SK-N-SH (cell line): ENCODE measurements around the gene LRRC42. TPM values are rescaled to one million over a fixed set of nuclear protein-coding genes. Genes with fewer than 3 reads are reported as not detected.

Source experiments
- CTCF ChIA-PET: fragments of 300-600, 350-600 bp; formaldehyde crosslinking; extraction: SDS; loops from one replicate; lab custom pipeline; 2021; lab: Yijun Ruan, JAX
- POLR2A ChIA-PET: fragments of 350-600 bp; sonication (Branson Sonifier 250); formaldehyde crosslinking; extraction: SDS; loops from one replicate; lab custom pipeline; 2020; ENCODE audit warnings: antibody characterized with exemption, inconsistent platforms; lab: Yijun Ruan, JAX
- DNase-seq: peaks from one replicate; pipeline ENCODE4 v3.0.0; 2012
- H2AFZ ChIP-seq: fragments of 200-600 bp; sonication (generic); 2 replicates; pipeline ENCODE4 v1.8.1; 2016; ENCODE audit warnings: antibody characterized with exemption, mild to moderate bottlenecking, low read depth
- H3F3A ChIP-seq: fragments of 200-600 bp; sonication (generic); replicated peaks from 2 replicates; pipeline ENCODE3; 2016; ENCODE audit warnings: antibody characterized with exemption, mild to moderate bottlenecking; ENCODE audit not compliant: insufficient read depth
- H3K27ac ChIP-seq, 2 experiments: fragments of 200-500 bp in 1 of 2; fragments of 200-600 bp in 1 of 2; sonication (Bioruptor generic) in 1 of 2; sonication (generic), shearing (Covaris generic) in 1 of 2; 2 replicates each; pipeline versions ENCODE4 v1.5.1 to v1.6.1; 2014 to 2016; ENCODE audit warnings: low read depth in 2 of 2, inconsistent platforms in 1 of 2, low read length in 1 of 2, mild to moderate bottlenecking in 1 of 2, mixed read lengths in 1 of 2
- H3K27me3 ChIP-seq: fragments of 200-600 bp; sonication (generic), shearing (Covaris generic); 2 replicates; pipeline ENCODE4 v1.6.1; 2016; ENCODE audit warnings: mixed run types; ENCODE audit not compliant: insufficient read depth
- H3K36me3 ChIP-seq, 2 experiments: fragments of 200-500 bp in 1 of 2; fragments of 200-600 bp in 1 of 2; sonication (Bioruptor generic) in 1 of 2; sonication (generic) in 1 of 2; replicated peaks in 1 of 2; 2 replicates each; pipeline versions ENCODE3 to v1.5.1; 2014 to 2016; ENCODE audit warnings: low read length in 1 of 2, mild to moderate bottlenecking in 1 of 2; ENCODE audit not compliant: insufficient read depth in 2 of 2, control insufficient read depth in 1 of 2
- H3K4me1 ChIP-seq, 2 experiments: fragments of 200-500 bp in 1 of 2; fragments of 200-600 bp in 1 of 2; sonication (Bioruptor generic) in 1 of 2; sonication (generic), shearing (Covaris generic) in 1 of 2; 2 replicates each; pipeline versions ENCODE4 v1.5.1 to v1.6.1; 2014 to 2016; ENCODE audit warnings: low read depth in 1 of 2, low read length in 1 of 2, mixed run types in 1 of 2; ENCODE audit not compliant: insufficient read depth in 2 of 2, control insufficient read depth in 1 of 2
- H3K4me2 ChIP-seq: fragments of 200-600 bp; sonication (generic), shearing (Covaris generic); 2 replicates; pipeline ENCODE4 v1.6.1; 2017; ENCODE audit warnings: mixed run types
- H3K4me3 ChIP-seq, 2 experiments: fragments of 200-500 bp in 1 of 2; fragments of 200-600 bp in 1 of 2; sonication (Bioruptor generic) in 1 of 2; sonication (generic), shearing (Covaris generic) in 1 of 2; 2 replicates each; pipeline versions ENCODE4 v1.5.1 to v1.8.1; 2014 to 2016; ENCODE audit warnings: low read depth in 2 of 2, inconsistent platforms in 1 of 2, low read length in 1 of 2, mild to moderate bottlenecking in 1 of 2, mixed read lengths in 1 of 2, moderate library complexity in 1 of 2
- H3K79me2 ChIP-seq: fragments of 200-600 bp; sonication (generic); 2 replicates; pipeline ENCODE4 v1.8.1; 2017; ENCODE audit warnings: mild to moderate bottlenecking; ENCODE audit not compliant: insufficient read depth
- H3K9ac ChIP-seq: fragments of 200-600 bp; sonication (generic); 2 replicates; pipeline ENCODE4 v1.6.1; 2017; ENCODE audit warnings: mixed run types
- H3K9me2 ChIP-seq: fragments of 200-600 bp; sonication (generic); 2 replicates; pipeline ENCODE4 v1.6.1; 2017; ENCODE audit warnings: mixed run types
- H3K9me3 ChIP-seq: fragments of 200-600 bp; sonication (generic); 2 replicates; pipeline ENCODE4 v1.6.1; 2017; ENCODE audit warnings: mixed run types, mild to moderate bottlenecking, moderate library complexity
- H4K20me1 ChIP-seq: fragments of 200-600 bp; sonication (generic); 2 replicates; pipeline ENCODE4 v1.6.1; 2017; ENCODE audit warnings: mild to moderate bottlenecking, mixed run types; ENCODE audit not compliant: insufficient read depth
- CTCF ChIP-seq: fragments of 200-600 bp; sonication (generic); IDR thresholded peaks from 2 replicates; pipeline ENCODE4 v1.6.1; 2017; ENCODE audit warnings: antibody characterized with exemption, mild to moderate bottlenecking, moderate library complexity
- EZH2phosphoT487 ChIP-seq: fragments of 200-600 bp; sonication (generic); IDR thresholded peaks from 2 replicates; pipeline ENCODE4 v1.6.1; 2017; ENCODE audit warnings: low read depth, mixed run types, mild to moderate bottlenecking, antibody characterized with exemption, moderate library complexity, borderline replicate concordance
- FOXJ3 ChIP-seq: sonication (generic); formaldehyde crosslinking; IDR thresholded peaks from 2 replicates; pipeline ENCODE4 v1.5.1; 2020; ENCODE audit warnings: mild to moderate bottlenecking, missing genetic modification reagents
- JUND ChIP-seq: IDR thresholded peaks from 2 replicates; pipeline ENCODE4 v1.4.0; 2012
- NRF1 ChIP-seq: IDR thresholded peaks from 2 replicates; pipeline ENCODE4 v1.6.1; 2012; ENCODE audit warnings: low read depth, mild to moderate bottlenecking, low read length
- PBX3 ChIP-seq: IDR thresholded peaks from 2 replicates; pipeline ENCODE4; 2012
- REST ChIP-seq: IDR thresholded peaks from 2 replicates; pipeline ENCODE4 v1.6.1; 2012; ENCODE audit warnings: mild to moderate bottlenecking, low read depth, low read length, moderate library complexity
- SMC3 ChIP-seq: IDR thresholded peaks from 2 replicates; pipeline ENCODE4 v1.6.1; 2012; ENCODE audit warnings: low read depth, low read length, improper control_type of control experiment
- TCF12 ChIP-seq: IDR thresholded peaks from 2 replicates; pipeline ENCODE4 v1.4.0; 2012
- TEAD4 ChIP-seq: IDR thresholded peaks from 2 replicates; pipeline ENCODE4 v1.4.0; 2012; ENCODE audit warnings: mild to moderate bottlenecking, borderline replicate concordance; ENCODE audit not compliant: insufficient read depth
- YY1 ChIP-seq: IDR thresholded peaks from 2 replicates; pipeline ENCODE4 v1.4.0; 2012; ENCODE audit warnings: low read depth, mild to moderate bottlenecking
- ZBTB33 ChIP-seq: IDR thresholded peaks from 2 replicates; pipeline ENCODE4 v1.4.0; 2012; ENCODE audit warnings: low read depth, borderline replicate concordance
- WGBS: methylation state at CpG from one replicate; pipeline ENCODE4 v1.1.6; 2017; ENCODE audit warnings: low lambda C conversion rate; 5-methylcytosine and 5-hydroxymethylcytosine counted together
- polyA plus RNA-seq, 3 experiments: library from polyadenylated mRNA; depleted of rRNA; stranded (reverse); fragments of >200 nt; gene quantifications; 2 replicates each; pipeline ENCODE4 v1.2.3, GENCODE V29; 2012

Gene LRRC42
- polyA plus RNA-seq, 1 of the 3 experiments (the other 2 are of a cell fraction), result 35.0 TPM

GRCh38 chr1:53945183-53945432 lies 1.0 kb upstream of the LRRC42 start:
- peak overlapping the region; percentile 75 for H3K4me2 ChIP-seq
- POLR2A ChIA-PET, result interaction anchor here (0.9 to 1.6 kb wide), 6 partner anchors 9 to 107 kb away, joined by 3 to 5 read pairs (median 4); partner anchors contain the start of gene TMEM59
- CTCF ChIA-PET, result interaction anchor here (0.7 to 11.2 kb wide), 4 partner anchors 50 to 104 kb away, joined by 3 to 100 read pairs (median 3); no protein-coding TSS in a partner anchor
- TF ChIP-seq JUND (no peak), YY1 (no peak), NRF1 (no peak), ZBTB33 (no peak), SMC3 (no peak), REST (no peak)
- H3K4me1 ChIP-seq, result peaks cover 11 to 28% of the 10 kb centered on the region in 2 experiments; a peak in 2 of 4 replicates
- no peaks in the 10 kb centered on the region for H3K9me2 ChIP-seq
- no peaks in the 10 kb centered on the region for H3K9me3 ChIP-seq
- H4K20me1 ChIP-seq, result peaks cover 12% of the 10 kb centered on the region
- peak overlapping the region; percentile 72 to 95 for H3K4me3 ChIP-seq
- H3K9ac ChIP-seq, result peak overlapping the region; percentile 83
- H3F3A ChIP-seq, result no peaks in the 10 kb centered on the region
- 2% methylated on average over 16 of the region's 16 CpGs for WGBS
- peaks cover 77% of the 10 kb centered on the region for H3K79me2 ChIP-seq
- H3K27ac ChIP-seq, result peak overlapping the region; percentile 74 to 85
- H3K36me3 ChIP-seq, result peaks cover 11 to 16% of the 10 kb centered on the region in 2 experiments
- no peak for DNase-seq
- peak overlapping the region; percentile 79; the same call in 1 of the 2 replicates for H2AFZ ChIP-seq
- H3K27me3 ChIP-seq, result no peaks in the 10 kb centered on the region

- H3K27ac ChIP-seq, result peak within 1 kb of the TSS; percentile 79 to 92
- H3K79me2 ChIP-seq, result peaks cover 81% of the 10 kb centered on the region
- H3K9me3 ChIP-seq, result no peaks in the 10 kb centered on the region
- no peaks in the 10 kb centered on the region for H3K27me3 ChIP-seq
- H3K4me3 ChIP-seq, result peak within 1 kb of the TSS; percentile 72 to 95
- no peaks in the 10 kb centered on the region for H3F3A ChIP-seq
- H3K4me2 ChIP-seq, result peak within 1 kb of the TSS; percentile 93
- H2AFZ ChIP-seq, result peak within 1 kb of the TSS; percentile 79; the same call in 1 of the 2 replicates
- H4K20me1 ChIP-seq, result peaks cover 15% of the 10 kb centered on the region
- DNase-seq, result peak; percentile 97
- 2% methylated on average over 36 of the region's 90 CpGs for WGBS
- ChIA-PET CTCF (interaction anchor here (0.7 to 11.2 kb wide), 7 partner anchors 13 to 501 kb away, joined by 3 to 100 read pairs (median 3); no protein-coding TSS in a partner anchor), POLR2A (interaction anchor here (0.8 to 1.6 kb wide), 8 partner anchors 9 to 153 kb away, joined by 3 to 5 read pairs (median 4); partner anchors contain the start of genes TMEM59 and YIPF1)
- peaks cover 14 to 20% of the 10 kb centered on the region in 2 experiments for H3K36me3 ChIP-seq
- peak within 1 kb of the TSS; percentile 83 for H3K9ac ChIP-seq
- peaks cover 11 to 31% of the 10 kb centered on the region in 2 experiments; a peak in 2 of 4 replicates for H3K4me1 ChIP-seq
- no peaks in the 10 kb centered on the region for H3K9me2 ChIP-seq
- TF ChIP-seq EZH2phosphoT487 (no peak), TEAD4 (no peak), CTCF (no peak), ZBTB33 (no peak), FOXJ3 (CRISPR knock-in tag) (no peak), PBX3 (no peak), TCF12 (no peak)
Measured at GRCh38 chr1:53945433-53946251, 508 bp upstream of the LRRC42 start, which contains the start of gene IFT25. Gene IFT25, minus strand, starts transcription at chr1:53945699. Its CDS starts 5,617 bp downstream, at chr1:53940082.
